ENCODE measurements around the gene DIO1. TPM values are rescaled to one million over a fixed set of nuclear protein-coding genes. Genes with fewer than 3 reads are reported as not detected.
"Not testable (repeated sequence)": the region's sequence is repeated elsewhere in the genome, so short reads cannot be mapped to it uniquely, and the experiment has no call there.

Gene DIO1
- total RNA-seq, 1 experiment from 2014 or later, result not detected

DNA sequence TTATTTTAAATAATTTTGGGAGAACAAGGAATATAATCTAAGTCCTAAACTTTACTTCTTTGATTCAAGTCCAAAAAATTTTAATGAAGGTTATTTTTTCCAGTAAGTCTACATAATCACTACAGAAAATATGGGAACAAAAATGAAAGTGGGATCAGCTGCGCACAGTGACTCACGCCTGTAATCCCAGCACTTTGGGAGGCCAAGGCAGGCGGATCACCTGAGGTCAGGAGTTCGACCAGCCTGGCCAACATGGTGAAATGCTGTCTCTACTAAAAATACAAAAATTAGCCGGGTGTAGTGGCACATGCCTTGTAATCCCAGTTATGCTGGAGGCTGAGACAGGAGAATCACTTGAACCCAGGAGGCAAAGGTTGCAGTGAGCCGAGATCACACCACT is 10.4 kb upstream of the DIO1 start:
- H3K27me3 ChIP-seq (replicated peaks); H3K4me1 ChIP-seq (replicated peaks); H3K27ac ChIP-seq; H3K4me3 ChIP-seq; DNase-seq (ENCODE audit: low read depth in 1 of 2, low spot score in 2 of 2); H3K9me3 ChIP-seq (replicated peaks): not testable (repeated sequence)
- peaks cover 21% of the 10 kb centered on the region for H3K36me3 ChIP-seq

DNA sequence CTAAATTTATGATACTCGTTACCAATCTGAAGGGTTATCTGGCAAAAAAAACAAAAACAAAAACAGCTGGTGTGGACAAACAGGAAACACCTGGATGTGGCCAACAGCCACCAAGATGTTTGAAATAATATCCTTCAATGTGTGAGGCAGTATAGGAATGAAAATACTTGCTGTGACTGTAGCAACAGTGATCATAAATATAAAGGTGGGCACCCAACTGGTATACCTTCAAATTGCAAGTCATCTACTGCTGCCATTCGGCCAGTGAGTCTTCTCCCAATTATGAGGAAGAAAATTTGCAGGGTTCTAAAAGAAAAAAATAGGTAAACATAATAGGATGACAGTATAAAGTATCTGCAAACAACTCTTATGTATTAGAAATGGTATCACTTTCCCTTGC is 5.3 kb upstream of the DIO1 start:
- H3K4me3 ChIP-seq, result peak overlapping the region; percentile 69; the same call in 1 of the 2 replicates
- H3K9me3 ChIP-seq (replicated peaks), result no peaks in the 10 kb centered on the region
- DNase-seq (ENCODE audit: low read depth in 1 of 2, low spot score in 2 of 2), result no peak

DNA sequence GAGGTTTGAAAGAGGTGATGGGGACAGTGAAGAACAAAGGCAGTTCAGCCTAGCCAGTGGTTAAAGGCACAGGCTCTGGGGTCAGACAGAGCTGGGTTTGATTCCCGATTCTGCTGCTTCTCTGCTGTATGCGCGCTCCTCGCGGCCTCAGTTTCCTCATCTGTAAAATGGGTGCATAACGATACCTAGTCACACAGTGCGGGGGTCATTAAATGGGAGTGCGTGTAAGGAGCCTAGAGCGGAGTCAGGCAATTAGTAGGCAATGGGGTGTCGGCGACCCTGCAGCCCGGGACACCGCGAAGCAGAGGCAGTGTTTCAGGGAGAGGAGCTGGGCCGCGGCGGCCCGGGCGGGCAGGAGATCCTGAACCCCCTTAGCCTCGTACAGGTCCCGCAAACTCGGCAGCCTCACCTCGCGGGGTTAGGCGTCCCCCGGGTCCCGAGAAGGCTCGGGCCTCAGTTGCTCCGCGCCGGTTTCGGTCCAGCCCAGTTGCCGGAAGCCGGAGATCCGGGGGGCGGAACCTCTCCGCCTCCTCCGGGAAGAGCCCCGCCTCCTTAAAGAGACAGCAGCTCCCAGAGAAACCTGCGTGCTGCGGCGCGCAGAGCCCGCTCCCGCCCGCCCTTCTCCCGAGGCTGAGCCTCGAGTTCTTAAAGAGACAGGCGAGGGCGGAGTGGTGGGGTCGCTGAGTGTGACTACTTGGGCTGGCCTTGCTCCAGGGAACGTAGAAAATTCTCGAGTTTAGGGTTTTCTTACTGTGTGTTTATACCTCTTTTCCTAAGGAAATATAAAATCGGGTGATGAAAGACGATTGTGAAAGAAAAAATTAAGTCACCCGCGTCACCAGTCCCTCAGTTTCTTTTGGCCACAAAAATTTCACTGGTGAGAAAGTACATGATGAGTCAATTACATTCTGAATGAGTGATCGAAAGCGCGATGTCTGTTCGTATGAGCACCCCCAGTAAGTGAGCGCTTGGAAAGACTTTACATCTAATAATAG is 4.4 kb upstream of the DIO1 start, which contains the start of gene YIPF1:
YIPF1 (minus strand) TSS at position 494 of the 995 bp plus-strand sequence. CDS start 860 bp downstream, outside the sequence.
- Histone ChIP-seq H3K27ac (no peak within 1 kb of the TSS; the same call in 1 of the 2 replicates), H3K9me3 (replicated peaks) (no peaks in the 10 kb centered on the region)

More for the DNA sequence above, 5.3 kb upstream of the DIO1 start:
- H3K4me1 ChIP-seq (replicated peaks), result peaks cover 8% of the 10 kb centered on the region
- no peak overlapping the region for H3K27ac ChIP-seq
- H3K36me3 ChIP-seq, result peaks cover 9% of the 10 kb centered on the region; the same call in 1 of the 2 replicates
- no peaks in the 10 kb centered on the region for H3K27me3 ChIP-seq (replicated peaks)

GRCh38 chr1:53890522-53890941 is 3.5 kb upstream of the DIO1 start:
- H3K4me3 ChIP-seq, result peak overlapping the region; percentile 69; the same call in 1 of the 2 replicates
- no peaks in the 10 kb centered on the region for H3K9me3 ChIP-seq (replicated peaks)
- no peak overlapping the region for H3K27ac ChIP-seq
- H3K27me3 ChIP-seq (replicated peaks), result no peaks in the 10 kb centered on the region
- DNase-seq (ENCODE audit: low read depth in 1 of 2, low spot score in 2 of 2), result no peak
- peaks cover 8% of the 10 kb centered on the region for H3K4me1 ChIP-seq (replicated peaks)
- H3K36me3 ChIP-seq, result peaks cover 9% of the 10 kb centered on the region; the same call in 1 of the 2 replicates

More for the DNA sequence above, 4.4 kb upstream of the DIO1 start, which contains the start of gene YIPF1:
- DNase-seq (ENCODE audit: low read depth in 1 of 2, low spot score in 2 of 2), result peak; percentile 81 to 87
- Histone ChIP-seq H3K4me1 (replicated peaks) (peaks cover 8% of the 10 kb centered on the region), H3K36me3 (peaks cover 9% of the 10 kb centered on the region; the same call in 1 of the 2 replicates), H3K27me3 (replicated peaks) (no peaks in the 10 kb centered on the region), H3K4me3 (peak within 1 kb of the TSS; percentile 69)

GRCh38 chr1:53891018-53891417 is 3.0 kb upstream of the DIO1 start:
- DNase-seq (ENCODE audit: low read depth in 1 of 2, low spot score in 2 of 2), result no peak
- Histone ChIP-seq H3K4me1 (replicated peaks) (peaks cover 8% of the 10 kb centered on the region), H3K36me3 (peaks cover 9% of the 10 kb centered on the region; the same call in 1 of the 2 replicates), H3K27ac (no peak overlapping the region), H3K27me3 (replicated peaks) (no peaks in the 10 kb centered on the region), H3K4me3 (no peak overlapping the region), H3K9me3 (replicated peaks) (no peaks in the 10 kb centered on the region)

GRCh38 chr1:53891678-53892077 is 2.3 kb upstream of the DIO1 start:
- no peaks in the 10 kb centered on the region for H3K27me3 ChIP-seq (replicated peaks)
- peaks cover 9% of the 10 kb centered on the region; the same call in 1 of the 2 replicates for H3K36me3 ChIP-seq
- no peak overlapping the region for H3K4me3 ChIP-seq
- H3K4me1 ChIP-seq (replicated peaks), result peaks cover 14% of the 10 kb centered on the region
- no peak for DNase-seq (ENCODE audit: low read depth in 1 of 2, low spot score in 2 of 2)
- H3K27ac ChIP-seq, result no peak overlapping the region
- no peaks in the 10 kb centered on the region for H3K9me3 ChIP-seq (replicated peaks)

- DNase-seq (ENCODE audit: low read depth in 1 of 2, low spot score in 2 of 2), result no peak
- Histone ChIP-seq H3K4me3 (no peak overlapping the region), H3K27me3 (replicated peaks) (no peaks in the 10 kb centered on the region), H3K4me1 (replicated peaks) (peaks cover 20% of the 10 kb centered on the region), H3K9me3 (replicated peaks) (no peaks in the 10 kb centered on the region), H3K36me3 (0 out of 2 replicates have a peak, but pooled peaks cover 6% of the 10 kb centered on the region), H3K27ac (no peak overlapping the region)
Measured at GRCh38 chr1:53892911-53893310, 1.1 kb upstream of the DIO1 start.

- no peak for DNase-seq (ENCODE audit: low read depth in 1 of 2, low spot score in 2 of 2)
- Histone ChIP-seq H3K27ac (no peak overlapping the region), H3K4me1 (replicated peaks) (peaks cover 22% of the 10 kb centered on the region), H3K4me3 (no peak overlapping the region), H3K36me3 (no peaks in the 10 kb centered on the region), H3K9me3 (replicated peaks) (no peaks in the 10 kb centered on the region), H3K27me3 (replicated peaks) (no peaks in the 10 kb centered on the region)
Measured at GRCh38 chr1:53894644-53895043, 657 bp downstream of the DIO1 start.

- H3K36me3 ChIP-seq, result no peaks in the 10 kb centered on the region
Measured at GRCh38 chr1:53895421-53895820, 1.4 kb downstream of the DIO1 start.

DNA sequence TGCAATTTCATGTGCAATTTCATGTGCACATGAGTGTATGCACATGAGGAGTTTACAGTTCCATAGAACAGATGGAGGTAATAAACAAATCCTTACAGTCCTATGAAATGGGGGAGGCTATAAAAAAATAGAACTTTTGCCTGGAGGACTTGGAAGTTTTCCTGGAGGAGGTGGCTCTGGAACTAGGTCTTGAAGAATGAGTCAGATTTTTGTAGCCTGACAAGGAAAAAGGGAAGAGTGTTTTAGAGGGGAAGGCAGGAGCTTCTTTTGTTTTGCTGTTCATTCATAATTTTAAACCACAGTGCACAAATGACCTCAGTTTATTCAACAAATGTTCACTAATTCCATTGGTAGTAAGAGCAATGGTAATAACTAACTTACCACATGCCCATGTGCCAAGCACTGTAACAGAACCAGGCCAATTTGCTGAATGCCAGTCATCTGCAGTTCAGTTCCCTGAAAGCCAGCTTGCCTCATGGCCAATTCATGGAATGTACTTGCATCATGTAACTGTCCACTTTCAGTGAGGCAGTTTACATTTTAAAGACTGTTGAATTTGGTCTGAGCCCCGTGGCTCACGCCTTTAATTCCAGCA is 2.7 kb downstream of the DIO1 start:
- Histone ChIP-seq H3K9me3 (replicated peaks) (no peaks in the 10 kb centered on the region), H3K36me3 (no peaks in the 10 kb centered on the region), H3K4me3 (no peak overlapping the region), H3K4me1 (replicated peaks) (peaks cover 18% of the 10 kb centered on the region), H3K27ac (peak overlapping the region; percentile 12), H3K27me3 (replicated peaks) (no peaks in the 10 kb centered on the region)
- peak; percentile 50 to 73 for DNase-seq (ENCODE audit: low read depth in 1 of 2, low spot score in 2 of 2)

More at GRCh38 chr1:53895421-53895820, 1.4 kb downstream of the DIO1 start:
- no peak for DNase-seq (ENCODE audit: low read depth in 1 of 2, low spot score in 2 of 2)
- Histone ChIP-seq H3K27me3 (replicated peaks) (no peaks in the 10 kb centered on the region), H3K9me3 (replicated peaks) (no peaks in the 10 kb centered on the region), H3K4me3 (no peak overlapping the region), H3K4me1 (replicated peaks) (peaks cover 18% of the 10 kb centered on the region), H3K27ac (no peak overlapping the region)

GRCh38 chr1:53899206-53899628 is 5.2 kb downstream of the DIO1 start:
- no peak overlapping the region for H3K4me3 ChIP-seq
- no peaks in the 10 kb centered on the region for H3K9me3 ChIP-seq (replicated peaks)
- H3K27me3 ChIP-seq (replicated peaks), result no peaks in the 10 kb centered on the region
- H3K27ac ChIP-seq, result no peak overlapping the region
- no peaks in the 10 kb centered on the region for H3K36me3 ChIP-seq
- H3K4me1 ChIP-seq (replicated peaks), result peaks cover 18% of the 10 kb centered on the region
- no peak for DNase-seq (ENCODE audit: low read depth in 1 of 2, low spot score in 2 of 2)

GRCh38 chr1:53899708-53900107 is 5.7 kb downstream of the DIO1 start:
- peaks cover 18% of the 10 kb centered on the region for H3K4me1 ChIP-seq (replicated peaks)
- H3K36me3 ChIP-seq, result no peaks in the 10 kb centered on the region
- no peaks in the 10 kb centered on the region for H3K9me3 ChIP-seq (replicated peaks)
- no peaks in the 10 kb centered on the region for H3K27me3 ChIP-seq (replicated peaks)
- no peak for DNase-seq (ENCODE audit: low read depth in 1 of 2, low spot score in 2 of 2)
- H3K27ac ChIP-seq, result no peak overlapping the region
- H3K4me3 ChIP-seq, result no peak overlapping the region

GRCh38 chr1:53902235-53903138 is 8.5 kb downstream of the DIO1 start:
- H3K4me1 ChIP-seq (replicated peaks), result peaks cover 7% of the 10 kb centered on the region
- no peaks in the 10 kb centered on the region for H3K36me3 ChIP-seq
- H3K27ac ChIP-seq, result no peak overlapping the region

More at GRCh38 chr1:53902235-53903138, 8.5 kb downstream of the DIO1 start:
- Histone ChIP-seq H3K4me3 (no peak overlapping the region), H3K9me3 (replicated peaks) (no peaks in the 10 kb centered on the region), H3K27me3 (replicated peaks) (no peaks in the 10 kb centered on the region)
- DNase-seq (ENCODE audit: low read depth in 1 of 2, low spot score in 2 of 2), result no peak
